ENCODE results near the gene PTPRT.

- TF ChIP-seq NFRKB (IDR thresholded peaks at IDR 0.05), result no peak
- no peak for TF ChIP-seq FOXA1 (IDR thresholded peaks at IDR 0.05)
- TF ChIP-seq CTBP1 (IDR thresholded peaks at IDR 0.05; ENCODE audit: borderline replicate concordance), result no peak
- no peak for TF ChIP-seq SUZ12 (IDR thresholded peaks at IDR 0.05)
- TF ChIP-seq LEF1 (IDR thresholded peaks at IDR 0.05; ENCODE audit: borderline replicate concordance), result no peak
- no peak for TF ChIP-seq ELF4 (IDR thresholded peaks at IDR 0.05)
Observed at GRCh38 chr20:42432496-42433334, 757.0 kb downstream of the PTPRT start.
